Neural crest cell (in vitro differentiated cells): ENCODE data around the gene NPTN. TPM values are rescaled to one million over a fixed set of nuclear protein-coding genes. Genes with fewer than 3 reads are reported as not detected.

Source experiments
- DNase-seq: peaks from one replicate; pipeline ENCODE4 v3.0.0; 2021; ENCODE audit warnings: low read depth, mixed read lengths, low spot score
- H3K27ac Mint-ChIP-seq: one replicate; pipeline ENCODE4 v1.8.0; 2021; ENCODE audit warnings: mild to moderate bottlenecking, mixed read lengths; ENCODE audit not compliant: unreplicated experiment
- H3K27me3 Mint-ChIP-seq: 2 replicates; pipeline ENCODE4 v1.8.0; 2021; ENCODE audit warnings: low read depth, mild to moderate bottlenecking, mixed read lengths
- H3K36me3 Mint-ChIP-seq: 2 replicates; pipeline ENCODE4 v1.8.0; 2021; ENCODE audit warnings: low read depth, mild to moderate bottlenecking, mixed read lengths
- H3K4me1 Mint-ChIP-seq: 2 replicates; pipeline ENCODE4 v1.8.0; 2021; ENCODE audit warnings: mixed read lengths
- H3K4me3 Mint-ChIP-seq: one replicate; pipeline ENCODE4 v1.8.0; 2021; ENCODE audit warnings: mild to moderate bottlenecking, mixed read lengths
- H3K9me3 Mint-ChIP-seq: 2 replicates; pipeline ENCODE4 v1.8.0; 2021; ENCODE audit warnings: mixed read lengths
- total RNA-seq: library from RNA; stranded (reverse); gene quantifications from 2 replicates; pipeline ENCODE4 v1.2.1, GENCODE V29; 2021
- TF ChIP-seq, protein P1 (sequence below): fragments of 200-600 bp; sonication (generic); conservative IDR thresholded peaks from 2 replicates; pipeline ENCODE4 v1.5.0; 2021; ENCODE audit warnings: antibody characterized with exemption, mild to moderate bottlenecking

Gene NPTN
- total RNA-seq, 1 donor from 2014 or later, result 54.9 TPM

DNA sequence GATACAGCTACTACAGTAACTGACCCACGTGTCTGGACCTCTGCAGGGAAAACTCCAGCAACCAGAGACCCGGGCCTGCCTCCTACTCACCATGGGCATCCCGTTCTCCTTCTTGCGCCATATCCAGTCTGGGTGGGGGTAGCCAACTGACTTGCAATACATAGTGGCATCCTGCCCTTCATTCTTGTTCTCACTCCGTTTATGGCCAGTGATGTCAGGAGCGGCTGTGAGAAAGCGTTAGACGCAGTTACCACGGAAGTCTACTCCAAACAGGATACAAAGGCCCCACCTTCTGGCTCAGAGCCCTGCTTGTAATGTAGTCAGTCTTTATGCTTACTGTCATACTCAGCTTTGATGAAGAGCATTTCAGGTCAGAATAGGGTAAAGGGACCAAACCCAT lies 59.6 kb downstream of the NPTN start:
- H3K36me3 Mint-ChIP-seq, result peaks cover 7% of the 10 kb centered on the region
- DNase-seq, result no peak
- H3K27ac Mint-ChIP-seq, result no peak overlapping the region
- no peak overlapping the region for H3K4me3 Mint-ChIP-seq
- TF ChIP-seq, protein P1, sequence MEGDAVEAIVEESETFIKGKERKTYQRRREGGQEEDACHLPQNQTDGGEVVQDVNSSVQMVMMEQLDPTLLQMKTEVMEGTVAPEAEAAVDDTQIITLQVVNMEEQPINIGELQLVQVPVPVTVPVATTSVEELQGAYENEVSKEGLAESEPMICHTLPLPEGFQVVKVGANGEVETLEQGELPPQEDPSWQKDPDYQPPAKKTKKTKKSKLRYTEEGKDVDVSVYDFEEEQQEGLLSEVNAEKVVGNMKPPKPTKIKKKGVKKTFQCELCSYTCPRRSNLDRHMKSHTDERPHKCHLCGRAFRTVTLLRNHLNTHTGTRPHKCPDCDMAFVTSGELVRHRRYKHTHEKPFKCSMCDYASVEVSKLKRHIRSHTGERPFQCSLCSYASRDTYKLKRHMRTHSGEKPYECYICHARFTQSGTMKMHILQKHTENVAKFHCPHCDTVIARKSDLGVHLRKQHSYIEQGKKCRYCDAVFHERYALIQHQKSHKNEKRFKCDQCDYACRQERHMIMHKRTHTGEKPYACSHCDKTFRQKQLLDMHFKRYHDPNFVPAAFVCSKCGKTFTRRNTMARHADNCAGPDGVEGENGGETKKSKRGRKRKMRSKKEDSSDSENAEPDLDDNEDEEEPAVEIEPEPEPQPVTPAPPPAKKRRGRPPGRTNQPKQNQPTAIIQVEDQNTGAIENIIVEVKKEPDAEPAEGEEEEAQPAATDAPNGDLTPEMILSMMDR, result no peak
- H3K9me3 Mint-ChIP-seq, result no peaks in the 10 kb centered on the region
- H3K4me1 Mint-ChIP-seq, result no peaks in the 10 kb centered on the region
- no peaks in the 10 kb centered on the region for H3K27me3 Mint-ChIP-seq

DNA sequence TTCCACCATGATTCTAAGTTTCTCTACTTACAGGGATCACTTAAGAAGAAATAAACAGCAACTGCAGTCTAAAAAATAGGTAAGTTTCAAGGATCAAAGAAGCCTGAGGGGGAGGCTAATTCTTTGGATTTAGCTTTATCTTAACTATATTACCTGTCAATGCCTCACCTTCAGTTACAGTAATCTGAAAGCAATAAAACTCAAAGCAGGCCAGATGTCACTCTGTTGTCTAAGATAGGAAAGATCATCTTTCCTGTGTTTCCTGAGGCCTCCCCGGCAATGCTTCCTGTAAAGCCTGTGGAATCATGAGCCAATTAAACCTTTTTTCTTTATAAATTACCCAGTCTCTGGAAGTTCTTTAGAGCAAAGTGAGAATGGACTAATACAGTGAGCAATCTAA lies 60.2 kb downstream of the NPTN start:
- no peak overlapping the region for H3K4me3 Mint-ChIP-seq
- no peaks in the 10 kb centered on the region for H3K27me3 Mint-ChIP-seq
- no peak overlapping the region for H3K27ac Mint-ChIP-seq
- H3K36me3 Mint-ChIP-seq, result peaks cover 7% of the 10 kb centered on the region
- no peaks in the 10 kb centered on the region for H3K9me3 Mint-ChIP-seq
- TF ChIP-seq, protein P1, result no peak
- no peaks in the 10 kb centered on the region for H3K4me1 Mint-ChIP-seq
- no peak for DNase-seq

DNA sequence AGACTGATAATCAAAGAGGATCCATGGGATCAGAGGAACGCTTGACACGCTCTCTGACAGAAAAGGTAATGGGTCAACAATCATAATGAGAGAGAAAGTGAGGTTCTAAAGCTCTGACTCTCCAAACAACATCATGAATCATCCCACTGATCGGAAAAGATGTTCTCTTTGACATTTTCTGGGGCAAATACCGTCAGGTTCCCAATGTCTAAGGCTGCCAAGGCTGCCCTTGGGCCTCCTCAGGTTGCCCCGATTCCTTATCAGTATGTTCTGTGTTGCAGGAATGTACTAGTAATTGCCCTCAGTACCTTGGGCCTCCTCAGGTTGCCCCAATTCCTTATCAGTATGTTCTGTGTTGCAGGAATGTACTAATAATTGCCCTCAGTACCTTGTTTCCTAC lies 60.9 kb downstream of the NPTN start:
- TF ChIP-seq, protein P1, result no peak
- Mint-ChIP-seq H3K4me1 (no peaks in the 10 kb centered on the region), H3K36me3 (peaks cover 7% of the 10 kb centered on the region), H3K27me3 (no peaks in the 10 kb centered on the region), H3K4me3 (no peak overlapping the region), H3K27ac (no peak overlapping the region), H3K9me3 (no peaks in the 10 kb centered on the region)
- no peak for DNase-seq

DNA sequence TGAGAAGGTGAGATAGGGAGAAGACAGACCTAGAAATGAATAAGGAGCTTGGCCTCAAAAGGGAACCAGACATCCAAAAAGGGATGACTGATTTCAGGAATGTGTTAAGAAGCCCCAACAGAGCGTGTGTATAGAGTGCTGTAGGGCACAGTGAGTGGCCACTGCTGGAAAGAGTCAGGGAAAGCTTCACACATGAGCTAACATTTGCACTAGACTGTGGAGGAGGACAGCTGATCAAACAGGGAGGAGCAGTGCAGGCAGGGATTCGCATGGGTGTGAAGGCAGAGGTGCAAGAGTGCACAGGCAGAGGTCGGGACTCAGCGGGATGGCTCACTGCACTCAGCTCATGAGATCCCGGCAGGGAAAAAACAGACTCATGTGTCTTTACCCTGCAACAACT lies 61.8 kb downstream of the NPTN start:
- peaks cover 7% of the 10 kb centered on the region for H3K36me3 Mint-ChIP-seq
- H3K27me3 Mint-ChIP-seq, result no peaks in the 10 kb centered on the region
- H3K4me3 Mint-ChIP-seq, result no peak overlapping the region
- H3K27ac Mint-ChIP-seq, result no peak overlapping the region
- TF ChIP-seq, protein P1, result no peak
- H3K9me3 Mint-ChIP-seq, result no peaks in the 10 kb centered on the region
- DNase-seq, result no peak
- H3K4me1 Mint-ChIP-seq, result no peaks in the 10 kb centered on the region

DNA sequence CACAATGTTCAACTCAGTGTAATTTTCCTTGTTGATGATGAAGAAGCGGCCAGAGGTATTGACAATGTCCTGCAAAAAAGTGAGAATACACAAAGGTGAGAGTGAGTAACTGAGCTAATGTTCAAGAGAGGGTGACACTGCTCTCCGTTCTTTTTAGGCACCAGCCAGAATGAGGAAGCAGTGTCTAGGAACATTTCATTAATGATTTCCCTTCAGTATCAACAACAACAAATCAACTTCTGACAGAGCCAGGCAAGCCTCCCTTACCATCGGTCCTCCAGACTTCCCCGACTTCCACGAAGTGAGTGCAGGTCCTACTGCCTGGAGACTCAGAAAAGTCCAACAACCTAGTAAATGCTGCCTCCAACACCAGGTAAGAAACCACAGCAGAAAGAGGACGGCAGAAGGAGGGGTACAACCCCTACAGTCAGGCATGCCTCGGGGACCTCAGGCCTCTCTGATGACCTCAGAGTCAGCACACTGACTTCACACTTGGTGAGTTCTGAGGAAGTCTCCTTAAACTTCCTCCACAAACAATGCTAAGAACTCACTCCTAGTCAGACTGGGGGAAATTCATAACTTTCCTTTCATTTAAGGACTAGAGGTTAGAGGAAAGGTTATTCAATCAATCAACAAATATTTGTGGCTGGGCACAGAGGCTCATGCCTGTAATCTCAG lies 62.7 kb downstream of the NPTN start:
- Mint-ChIP-seq H3K9me3 (no peaks in the 10 kb centered on the region), H3K27me3 (no peaks in the 10 kb centered on the region), H3K36me3 (peaks cover 7% of the 10 kb centered on the region), H3K27ac (no peak overlapping the region), H3K4me1 (no peaks in the 10 kb centered on the region), H3K4me3 (no peak overlapping the region)
- no peak for DNase-seq
- TF ChIP-seq, protein P1, result no peak
